ENCODE data around the gene CAD.

- TF ChIP-seq CTCF (IDR thresholded peaks at IDR 0.05), result no peak
- TF ChIP-seq POLR2AphosphoS5 (IDR thresholded peaks at IDR 0.05), result no peak
- no peak for TF ChIP-seq EP300 (IDR thresholded peaks at IDR 0.05)
These were observed 39.8 kb downstream of the CAD start for GRCh38 chr2:27256855-27257454.

Measured in stomach (tissue), 4 donors.